ENCODE measurements around the gene MYO5A.

MYO5A gene

DNA sequence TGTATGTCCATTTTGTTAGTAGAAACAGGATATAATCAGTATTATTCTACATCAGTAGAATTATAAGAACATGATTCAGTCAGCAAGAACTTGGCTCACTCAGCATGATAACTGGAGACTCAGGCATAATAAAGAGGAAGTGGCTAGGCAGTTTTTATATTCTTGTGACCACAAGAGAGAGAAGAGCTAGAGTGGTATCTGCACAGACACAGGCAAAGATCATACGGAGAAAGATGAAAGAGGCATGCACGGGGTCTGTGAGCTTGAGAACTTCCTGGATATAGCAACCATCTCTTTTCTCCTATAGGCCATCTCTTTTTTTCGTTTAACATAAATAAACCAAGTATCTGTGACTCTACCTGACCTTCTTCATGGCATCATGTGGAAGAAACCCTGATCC, 46.8 kb downstream of the MYO5A start:
- H3K4me3 ChIP-seq (ENCODE audit: low read length), result no peak overlapping the region
- DNase-seq (ENCODE audit: low read depth), result peak; percentile 63
- TF ChIP-seq, protein P1, sequence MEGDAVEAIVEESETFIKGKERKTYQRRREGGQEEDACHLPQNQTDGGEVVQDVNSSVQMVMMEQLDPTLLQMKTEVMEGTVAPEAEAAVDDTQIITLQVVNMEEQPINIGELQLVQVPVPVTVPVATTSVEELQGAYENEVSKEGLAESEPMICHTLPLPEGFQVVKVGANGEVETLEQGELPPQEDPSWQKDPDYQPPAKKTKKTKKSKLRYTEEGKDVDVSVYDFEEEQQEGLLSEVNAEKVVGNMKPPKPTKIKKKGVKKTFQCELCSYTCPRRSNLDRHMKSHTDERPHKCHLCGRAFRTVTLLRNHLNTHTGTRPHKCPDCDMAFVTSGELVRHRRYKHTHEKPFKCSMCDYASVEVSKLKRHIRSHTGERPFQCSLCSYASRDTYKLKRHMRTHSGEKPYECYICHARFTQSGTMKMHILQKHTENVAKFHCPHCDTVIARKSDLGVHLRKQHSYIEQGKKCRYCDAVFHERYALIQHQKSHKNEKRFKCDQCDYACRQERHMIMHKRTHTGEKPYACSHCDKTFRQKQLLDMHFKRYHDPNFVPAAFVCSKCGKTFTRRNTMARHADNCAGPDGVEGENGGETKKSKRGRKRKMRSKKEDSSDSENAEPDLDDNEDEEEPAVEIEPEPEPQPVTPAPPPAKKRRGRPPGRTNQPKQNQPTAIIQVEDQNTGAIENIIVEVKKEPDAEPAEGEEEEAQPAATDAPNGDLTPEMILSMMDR (IDR thresholded peaks at IDR 0.05; ENCODE audit: insufficient read depth, low read depth, low read length, missing control alignments), result no peak

DNA sequence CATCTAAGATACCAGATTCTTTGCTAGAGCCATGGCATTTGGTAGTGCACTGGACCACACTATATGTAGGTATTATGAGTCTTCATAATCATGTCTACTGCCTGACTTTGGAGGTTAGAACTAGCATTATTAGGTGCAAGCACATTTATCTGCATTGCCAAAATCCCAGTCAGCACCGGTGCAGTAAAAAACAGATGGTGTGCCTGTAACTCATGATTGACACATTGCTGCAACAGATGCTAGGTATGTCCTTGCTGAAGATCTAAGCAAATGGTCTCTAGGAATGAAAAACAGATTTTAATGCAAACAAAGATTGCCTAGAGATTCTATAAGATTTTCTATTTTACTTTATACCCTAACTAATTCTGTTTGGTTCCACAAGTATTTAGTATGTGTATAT, 47.7 kb downstream of the MYO5A start:
- TF ChIP-seq, protein P1 (IDR thresholded peaks at IDR 0.05; ENCODE audit: insufficient read depth, low read depth, low read length, missing control alignments), result no peak
- no peak for DNase-seq (ENCODE audit: low read depth)
- no peak overlapping the region for H3K4me3 ChIP-seq (ENCODE audit: low read length)

DNA sequence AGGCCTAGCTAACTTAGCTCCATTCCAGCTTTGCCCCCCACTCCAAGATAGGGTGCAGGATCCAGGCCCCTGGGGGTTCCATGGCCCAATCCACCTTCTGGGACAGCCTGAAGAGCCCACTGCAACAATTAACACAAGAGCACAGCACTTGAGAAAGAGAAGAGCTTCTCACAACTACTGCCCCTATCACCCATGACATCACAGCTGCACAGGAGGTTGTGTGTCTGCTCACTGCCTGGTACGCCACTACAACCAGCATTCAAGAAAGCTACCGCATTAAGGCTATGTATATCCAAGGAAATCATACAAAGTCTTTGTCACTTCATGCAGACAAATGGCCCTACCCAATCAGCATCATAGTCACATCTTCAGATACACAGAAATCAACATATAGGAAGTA, 62.0 kb downstream of the MYO5A start:
- no peak for DNase-seq (ENCODE audit: low read depth)
- no peak overlapping the region for H3K4me3 ChIP-seq (ENCODE audit: low read length)
- TF ChIP-seq, protein P1 (IDR thresholded peaks at IDR 0.05; ENCODE audit: insufficient read depth, low read depth, low read length, missing control alignments), result no peak

DNA sequence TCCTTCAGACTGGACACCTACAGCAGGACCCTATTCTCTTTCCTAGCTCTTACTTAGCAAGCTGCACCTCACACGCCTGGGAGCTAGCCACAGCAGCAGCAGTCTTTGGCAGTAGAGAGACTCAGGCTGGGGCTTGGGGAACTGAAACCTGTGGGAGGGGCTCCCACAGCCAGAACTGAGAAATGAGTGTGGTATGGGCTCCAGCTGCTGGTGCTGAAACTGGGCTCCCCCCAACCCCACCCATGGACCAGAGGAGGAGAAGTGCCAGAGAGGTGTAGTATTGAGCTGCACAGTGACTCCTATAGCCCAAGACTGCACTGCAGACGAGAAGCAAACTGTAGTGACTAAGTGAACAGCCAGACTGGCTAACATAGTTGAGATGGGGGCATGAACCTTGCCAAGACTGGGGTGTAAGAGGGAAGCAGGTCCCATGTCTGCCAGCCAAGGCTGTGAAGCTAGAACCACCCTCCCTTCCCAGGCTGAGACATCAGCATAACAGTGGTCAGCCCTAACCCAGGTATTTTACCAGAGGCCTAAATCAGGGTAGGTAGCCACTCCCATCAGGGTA, 62.5 kb downstream of the MYO5A start:
- no peak overlapping the region for H3K4me3 ChIP-seq (ENCODE audit: low read length)
- TF ChIP-seq, protein P1 (IDR thresholded peaks at IDR 0.05; ENCODE audit: insufficient read depth, low read depth, low read length, missing control alignments), result no peak
- no peak for DNase-seq (ENCODE audit: low read depth)

DNA sequence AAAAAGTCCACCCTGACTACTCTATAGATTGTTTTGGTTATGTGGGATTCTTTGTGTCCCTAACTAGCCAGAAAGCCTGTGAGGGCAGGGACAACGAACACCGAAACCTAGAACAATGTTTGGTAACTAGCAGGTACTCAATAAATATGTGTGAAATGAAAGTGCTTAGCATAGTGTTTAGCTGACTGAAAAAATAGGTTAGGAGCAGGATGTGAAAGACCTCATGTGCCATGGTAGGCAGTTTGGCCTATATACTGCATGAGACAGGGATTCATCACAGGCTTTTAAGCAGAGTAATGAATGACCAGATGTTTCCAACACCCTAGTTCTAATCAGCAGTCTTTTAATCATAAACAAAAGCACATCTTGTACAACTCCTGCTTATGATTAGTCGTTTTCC, 64.2 kb downstream of the MYO5A start:
- TF ChIP-seq, protein P1 (IDR thresholded peaks at IDR 0.05; ENCODE audit: insufficient read depth, low read depth, low read length, missing control alignments), result no peak
- H3K4me3 ChIP-seq (ENCODE audit: low read length), result no peak overlapping the region
- DNase-seq (ENCODE audit: low read depth), result no peak

DNA sequence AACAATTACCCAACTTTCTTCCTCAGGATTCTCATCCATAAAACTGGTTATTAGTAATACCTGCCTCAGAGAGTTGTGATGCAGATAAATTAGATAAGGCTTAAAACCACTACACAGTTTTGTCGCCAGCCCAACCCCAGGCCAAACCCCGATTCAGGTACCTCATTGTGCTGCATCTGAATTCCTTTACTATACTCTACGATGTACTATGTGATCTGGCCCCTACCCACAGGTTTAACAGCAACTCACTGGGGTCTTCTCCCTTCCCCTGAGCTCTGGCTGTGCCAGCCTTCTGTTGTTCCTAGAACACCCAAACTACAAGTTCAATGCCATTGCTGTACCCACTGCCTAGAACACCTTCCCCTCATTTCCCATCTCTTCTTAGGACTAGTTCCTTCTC, 64.6 kb downstream of the MYO5A start:
- DNase-seq (ENCODE audit: low read depth), result no peak
- TF ChIP-seq, protein P1 (IDR thresholded peaks at IDR 0.05; ENCODE audit: insufficient read depth, low read depth, low read length, missing control alignments), result no peak
- no peak overlapping the region for H3K4me3 ChIP-seq (ENCODE audit: low read length)

DNA sequence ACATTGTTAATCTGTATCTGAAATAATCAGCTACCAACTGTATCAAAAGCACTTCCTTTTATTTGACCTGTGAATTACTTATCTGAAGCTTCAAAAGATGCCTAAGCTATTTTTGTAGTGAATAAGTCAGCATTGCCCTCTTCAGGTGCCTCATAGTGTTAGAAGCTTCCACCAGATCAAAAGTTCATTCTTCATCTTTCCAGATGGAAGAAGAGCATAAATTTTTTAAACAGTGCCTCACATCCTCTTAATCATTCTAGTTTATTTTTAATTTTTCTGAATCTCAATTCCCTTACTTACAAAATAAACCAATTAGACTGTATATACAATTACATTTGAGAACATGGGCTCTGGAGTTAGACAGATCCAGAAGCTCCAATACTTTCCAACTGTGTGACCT, 65.0 kb downstream of the MYO5A start:
- no peak overlapping the region for H3K4me3 ChIP-seq (ENCODE audit: low read length)
- no peak for DNase-seq (ENCODE audit: low read depth)
- TF ChIP-seq, protein P1 (IDR thresholded peaks at IDR 0.05; ENCODE audit: insufficient read depth, low read depth, low read length, missing control alignments), result peak; percentile 15
